Spinal cord (tissue), 10 donors: Measurements from ENCODE around the gene MRPL16. TPM values are rescaled to one million over a fixed set of nuclear protein-coding genes. Genes with fewer than 3 reads are reported as not detected.

Source experiments
- DNase-seq, 6 donors: peaks; one replicate each; pipeline versions ENCODE4 v3.0.0 to v3.0.0-alpha.2; 2013 to 2015; ENCODE audit warnings: low spot score in 6 of 6, low read depth in 4 of 6
- H3K27ac ChIP-seq: one replicate; pipeline ENCODE4 v1.5.1; 2013; ENCODE audit warnings: low read depth, low read length, control low read depth
- H3K27me3 ChIP-seq: one replicate; pipeline ENCODE4 v1.6.1; 2013; ENCODE audit warnings: low read length; ENCODE audit not compliant: control insufficient read depth, insufficient read depth
- H3K36me3 ChIP-seq: one replicate; pipeline ENCODE4 v1.6.1; 2013; ENCODE audit warnings: low read length; ENCODE audit not compliant: control insufficient read depth, insufficient read depth
- H3K4me1 ChIP-seq: one replicate; pipeline ENCODE4 v1.6.1; 2013; ENCODE audit warnings: low read length; ENCODE audit not compliant: control insufficient read depth, insufficient read depth
- H3K4me3 ChIP-seq: one replicate; pipeline ENCODE4 v1.5.1; 2013; ENCODE audit warnings: low read depth, low read length, control low read depth
- H3K9me3 ChIP-seq: one replicate; pipeline ENCODE4 v1.6.1; 2013; ENCODE audit warnings: low read length; ENCODE audit not compliant: control insufficient read depth, insufficient read depth
- WGBS: methylation state at CpG from one replicate; pipeline ENCODE4 v1.1.5; 2013; ENCODE audit warnings: missing lambda C conversion rate; ENCODE audit not compliant: insufficient coverage; 5-methylcytosine and 5-hydroxymethylcytosine counted together
- polyA plus RNA-seq, 2 donors: library from polyadenylated mRNA; unstranded; fragments of 120-200 nt; gene quantifications; one replicate each; pipeline ENCODE4 v1.2.1, GENCODE V29; 2013; ENCODE audit not compliant: insufficient read length in 2 of 2
- total RNA-seq, 2 donors: library from RNA; depleted of rRNA in 1 of 2; stranded (reverse); fragments of 120-200 nt in 1 of 2; fragments of >200 nt in 1 of 2; gene quantifications; one replicate each; pipeline versions ENCODE4 v1.2.3 to v1.2.4, GENCODE V29; 2013 to 2014
- donor health status: healthy.

The MRPL16 gene
- total and polyA plus RNA-seq, 4 donors: 26.6 to 54.1 (median 45.2) TPM

DNA sequence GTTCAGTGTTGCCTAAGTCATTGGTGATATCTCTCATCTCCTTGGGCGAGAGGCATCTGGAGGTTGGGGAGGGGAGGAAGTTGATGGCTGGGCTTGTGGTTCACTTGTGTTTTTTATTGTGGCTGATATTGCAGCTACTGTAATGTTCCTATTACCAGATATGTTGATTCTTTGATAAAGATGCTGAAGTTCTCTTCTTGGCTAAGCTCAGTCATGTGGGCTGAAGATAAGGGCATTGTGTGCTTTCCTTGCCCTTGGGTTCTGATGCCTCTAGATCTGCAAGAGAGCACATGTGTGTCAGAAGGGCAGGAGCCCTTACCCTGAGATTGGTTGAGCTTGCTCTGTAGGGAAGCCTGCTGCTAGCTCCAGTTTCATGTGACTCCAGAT lies 43.4 kb downstream of the MRPL16 start:
- DNase-seq: no peak
- no peak overlapping the region for H3K4me3 ChIP-seq
- no peak overlapping the region for H3K27ac ChIP-seq
- H3K36me3 ChIP-seq: no peaks in the 10 kb centered on the region
- H3K27me3 ChIP-seq: no peaks in the 10 kb centered on the region
- WGBS: 86% methylated on average over 1 of the region's 1 CpG
- no peaks in the 10 kb centered on the region for H3K9me3 ChIP-seq
- H3K4me1 ChIP-seq: no peaks in the 10 kb centered on the region

DNA sequence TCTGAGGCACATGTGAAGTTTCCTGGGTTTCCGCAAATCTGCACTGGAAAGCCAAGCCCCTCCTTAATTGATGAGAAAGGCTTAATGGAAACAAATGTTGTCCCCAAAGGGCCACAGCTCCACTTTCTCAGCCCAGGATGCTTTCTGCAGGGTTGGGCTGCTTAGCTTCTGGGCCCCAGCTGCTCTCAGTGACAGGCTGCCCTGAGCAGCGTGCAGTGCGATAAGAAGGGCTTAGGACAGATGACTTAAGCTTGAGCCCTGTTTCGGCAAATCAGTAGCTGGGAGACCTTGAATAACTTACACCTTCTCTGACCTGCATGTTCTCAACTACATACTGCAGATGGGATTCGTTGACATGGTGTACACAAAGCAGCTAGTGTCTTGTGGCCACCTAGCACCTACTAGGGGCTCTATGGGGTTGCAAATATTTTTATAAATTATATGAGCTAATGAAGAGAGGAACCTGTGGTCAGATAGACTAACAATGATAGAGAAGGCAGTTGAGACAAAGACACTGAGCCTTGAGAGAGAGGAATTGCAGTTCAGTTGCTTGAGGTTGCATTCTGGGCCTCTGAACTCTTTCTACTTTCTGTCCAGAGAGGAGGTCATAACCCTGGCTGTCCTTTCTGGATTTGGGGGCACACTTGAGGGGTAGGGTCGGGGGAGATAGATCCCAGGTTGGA lies 43.9 kb downstream of the MRPL16 start:
- DNase-seq: no peak
- Histone ChIP-seq H3K9me3 (no peaks in the 10 kb centered on the region), H3K4me3 (no peak overlapping the region), H3K4me1 (no peaks in the 10 kb centered on the region), H3K27me3 (no peaks in the 10 kb centered on the region), H3K27ac (no peak overlapping the region), H3K36me3 (no peaks in the 10 kb centered on the region)
- WGBS: 85% methylated on average over 3 of the region's 6 CpGs

DNA sequence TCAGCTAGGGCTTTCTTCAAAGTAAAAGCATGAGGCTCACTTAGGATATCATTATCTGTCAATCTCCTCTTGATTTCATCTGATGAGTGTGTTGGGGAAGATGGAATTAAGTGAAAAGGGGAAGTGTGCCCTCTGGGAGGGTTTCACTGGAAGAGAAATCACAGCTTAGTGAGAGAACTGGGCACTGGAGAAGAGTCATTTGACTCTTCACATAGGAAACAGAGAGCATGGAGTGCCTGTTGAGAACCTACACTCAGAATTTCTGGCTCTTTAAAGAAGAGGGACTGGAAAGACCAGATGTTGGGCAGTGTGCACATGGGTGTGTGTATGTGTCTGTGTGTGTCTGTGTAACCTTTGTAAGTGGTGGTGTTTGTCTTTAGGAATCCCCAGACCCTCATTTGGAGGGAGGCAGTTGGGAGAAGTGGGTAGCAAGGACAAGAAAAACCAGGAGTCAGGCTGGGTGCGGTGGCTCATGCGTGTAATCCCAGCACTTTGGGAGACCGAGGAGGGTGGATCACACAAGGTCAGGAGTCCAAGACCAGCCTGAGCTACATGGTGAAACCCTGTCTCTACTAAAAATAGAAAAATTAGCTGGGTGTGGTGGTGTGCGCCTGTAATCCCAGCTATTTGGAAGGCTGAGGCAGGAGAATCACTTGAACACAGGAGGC lies 45.4 kb downstream of the MRPL16 start:
- Histone ChIP-seq H3K27ac (no peak overlapping the region), H3K36me3 (no peaks in the 10 kb centered on the region), H3K4me3 (no peak overlapping the region), H3K27me3 (peaks cover 2% of the 10 kb centered on the region), H3K9me3 (no peaks in the 10 kb centered on the region), H3K4me1 (no peaks in the 10 kb centered on the region)
- no peak for DNase-seq
- WGBS: 94% methylated on average over 3 of the region's 4 CpGs

DNA sequence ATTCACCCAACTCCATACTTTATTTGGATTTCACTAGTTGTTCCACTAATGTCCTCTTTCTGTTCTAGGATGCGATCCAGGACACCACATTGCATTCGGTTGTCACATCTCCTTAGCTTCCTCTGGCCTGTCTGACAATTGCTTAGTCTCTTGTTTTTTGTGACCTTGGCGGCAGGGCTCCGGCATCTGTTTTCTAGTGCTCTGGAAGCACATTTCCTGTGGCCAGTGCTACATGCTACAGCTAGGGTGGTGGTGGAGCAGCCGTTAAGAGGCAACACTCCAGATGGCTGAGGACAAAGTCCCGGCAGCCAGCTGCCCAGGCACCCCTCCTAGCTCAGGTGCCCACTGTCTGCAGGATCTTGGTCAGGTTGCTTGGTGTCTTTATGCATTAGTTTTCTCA lies 48.6 kb downstream of the MRPL16 start:
- no peak overlapping the region for H3K27ac ChIP-seq
- H3K9me3 ChIP-seq: no peaks in the 10 kb centered on the region
- H3K4me3 ChIP-seq: no peak overlapping the region
- H3K4me1 ChIP-seq: no peaks in the 10 kb centered on the region
- H3K27me3 ChIP-seq: peaks cover 2% of the 10 kb centered on the region
- H3K36me3 ChIP-seq: no peaks in the 10 kb centered on the region
- WGBS: 70% methylated on average over 6 of the region's 6 CpGs
- DNase-seq: no peak

DNA sequence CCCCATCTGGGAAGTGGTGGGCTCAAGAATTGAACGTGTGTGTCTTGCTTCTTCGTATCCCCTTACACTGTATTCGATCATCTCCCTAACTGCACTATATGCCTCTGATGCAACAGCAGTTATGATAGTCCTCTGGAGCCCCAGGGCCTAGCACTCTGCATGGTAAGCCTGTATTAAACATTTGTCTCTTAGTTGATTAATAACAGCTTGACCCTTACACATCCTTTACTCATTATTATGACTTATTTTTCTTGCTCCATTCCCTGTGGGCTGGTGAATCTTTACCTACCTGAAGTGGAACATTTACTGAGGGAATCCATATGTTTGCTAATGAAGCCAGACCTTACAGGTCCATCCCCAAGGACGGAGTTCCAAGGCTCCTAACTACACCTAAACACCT lies 49.8 kb downstream of the MRPL16 start:
- Histone ChIP-seq H3K4me1 (peaks cover 2% of the 10 kb centered on the region), H3K9me3 (no peaks in the 10 kb centered on the region), H3K4me3 (no peak overlapping the region), H3K27ac (no peak overlapping the region), H3K27me3 (peaks cover 5% of the 10 kb centered on the region), H3K36me3 (no peaks in the 10 kb centered on the region)
- WGBS: 88% methylated on average over 3 of the region's 4 CpGs
- no peak for DNase-seq

DNA sequence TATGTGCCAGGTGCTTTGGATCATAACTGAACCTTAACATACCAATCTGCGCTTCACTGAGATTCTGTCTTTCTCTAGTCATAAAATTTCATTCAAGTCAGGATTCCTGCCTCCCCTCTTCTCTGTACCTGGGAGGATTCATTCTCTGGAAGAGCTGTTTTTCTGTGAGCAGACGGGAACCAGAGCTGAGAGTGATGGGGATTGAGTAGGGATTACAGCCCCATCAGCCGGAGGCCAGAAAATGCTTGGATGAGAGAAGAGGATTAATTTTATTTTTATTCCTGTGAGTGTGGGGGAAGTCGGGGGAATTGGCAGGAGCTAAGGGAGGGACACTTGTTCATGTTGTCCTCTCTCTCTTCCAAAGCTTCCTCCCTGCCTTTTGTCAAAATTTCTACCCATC lies 50.7 kb downstream of the MRPL16 start:
- no peak for DNase-seq
- Histone ChIP-seq H3K27me3 (peaks cover 12% of the 10 kb centered on the region), H3K4me3 (no peak overlapping the region), H3K4me1 (peaks cover 9% of the 10 kb centered on the region), H3K9me3 (no peaks in the 10 kb centered on the region), H3K36me3 (no peaks in the 10 kb centered on the region), H3K27ac (no peak overlapping the region)
- no CpG with 5 or more reads among the region's 4 CpGs for WGBS

DNA sequence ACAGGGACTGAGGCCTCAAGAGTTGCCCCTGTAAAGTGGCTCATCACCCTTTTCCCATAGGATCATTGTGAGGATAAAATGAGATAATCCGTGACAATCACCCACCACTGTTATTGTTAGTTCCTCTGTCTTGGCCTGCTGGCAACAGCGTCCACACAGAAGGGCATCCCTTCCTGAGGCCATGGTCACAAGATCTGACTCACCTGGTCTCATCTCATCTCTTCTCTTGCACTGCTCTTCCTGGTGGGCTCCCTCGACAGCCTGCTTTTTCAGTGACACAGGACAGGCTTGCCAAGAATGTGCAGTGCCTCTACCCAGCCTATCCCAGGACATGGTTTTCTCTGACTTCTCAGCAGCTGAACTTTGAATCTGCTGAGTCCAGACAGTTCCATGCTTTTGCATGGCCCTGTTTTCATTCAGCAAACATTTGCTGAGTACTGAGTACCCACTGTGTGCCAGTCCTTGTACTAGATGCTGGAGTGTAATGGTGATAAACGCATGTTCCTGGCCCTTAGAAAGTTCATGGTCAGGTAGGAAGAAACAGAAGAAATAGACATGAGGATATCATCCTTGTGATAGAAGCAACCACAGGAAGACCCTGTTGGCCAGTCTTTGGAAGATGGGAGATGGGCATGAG lies 52.1 kb downstream of the MRPL16 start:
- 86% methylated on average over 3 of the region's 4 CpGs for WGBS
- Histone ChIP-seq H3K27me3 (peaks cover 18% of the 10 kb centered on the region), H3K9me3 (no peaks in the 10 kb centered on the region), H3K27ac (no peak overlapping the region), H3K4me3 (no peak overlapping the region), H3K36me3 (no peaks in the 10 kb centered on the region), H3K4me1 (peaks cover 21% of the 10 kb centered on the region)
- no peak for DNase-seq

DNA sequence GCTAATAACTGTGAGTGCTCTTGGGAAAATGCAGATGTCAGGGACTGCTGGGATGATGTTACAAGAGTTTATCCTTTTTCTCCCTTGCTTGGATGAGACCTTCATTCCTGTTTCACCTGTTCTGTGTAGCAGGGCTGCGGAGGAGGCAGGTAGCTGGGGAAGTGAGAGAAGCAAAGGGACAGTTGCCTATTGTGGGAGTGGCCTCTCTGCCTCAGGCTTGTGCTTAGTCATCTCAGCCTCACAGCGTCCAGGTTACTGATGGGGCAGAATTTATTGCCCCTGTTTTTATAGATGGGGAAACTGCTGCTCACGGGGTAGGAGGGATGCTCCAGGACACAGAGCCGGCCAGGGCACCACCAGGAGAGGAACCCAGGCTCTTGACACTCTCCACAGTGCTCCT lies 53.7 kb downstream of the MRPL16 start:
- Histone ChIP-seq H3K27me3 (peaks cover 18% of the 10 kb centered on the region), H3K36me3 (no peaks in the 10 kb centered on the region), H3K4me1 (peaks cover 21% of the 10 kb centered on the region), H3K27ac (no peak overlapping the region), H3K9me3 (no peaks in the 10 kb centered on the region), H3K4me3 (no peak overlapping the region)
- WGBS: 38% methylated on average over 4 of the region's 4 CpGs
- no peak for DNase-seq

DNA sequence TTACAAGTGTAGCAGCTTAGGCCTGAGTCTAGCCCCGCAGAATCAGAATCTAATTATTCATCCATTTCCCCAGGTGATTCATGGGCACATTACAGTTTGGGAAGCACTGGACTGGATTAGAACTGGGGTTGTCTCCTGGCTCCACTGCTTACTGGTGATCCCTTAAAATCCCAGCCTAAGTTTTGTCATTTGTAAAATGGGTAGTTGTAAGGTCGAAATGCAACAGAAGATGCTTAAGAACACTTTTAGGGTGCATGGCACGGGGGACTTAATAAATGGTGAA lies 54.1 kb downstream of the MRPL16 start:
- H3K4me1 ChIP-seq: peaks cover 21% of the 10 kb centered on the region
- WGBS: 58% methylated on average over 2 of the region's 3 CpGs
- H3K36me3 ChIP-seq: no peaks in the 10 kb centered on the region
- H3K9me3 ChIP-seq: no peaks in the 10 kb centered on the region
- H3K27ac ChIP-seq: no peak overlapping the region
- no peak for DNase-seq
- no peak overlapping the region for H3K4me3 ChIP-seq
- peaks cover 18% of the 10 kb centered on the region for H3K27me3 ChIP-seq
